ENCODE measurements around the gene DNAL1.
"Not testable (repeated sequence)": the region's sequence is repeated elsewhere in the genome, so short reads cannot be mapped to it uniquely, and the experiment has no call there.

The DNAL1 gene

GRCh38 chr14:73644531-73645247, at the start of gene DNAL1:
TSS of gene DNAL1 (plus strand) at chr14:73644986. CDS start at chr14:73645040, 54 bp downstream.
- peak; percentile 95 for DNase-seq

DNA sequence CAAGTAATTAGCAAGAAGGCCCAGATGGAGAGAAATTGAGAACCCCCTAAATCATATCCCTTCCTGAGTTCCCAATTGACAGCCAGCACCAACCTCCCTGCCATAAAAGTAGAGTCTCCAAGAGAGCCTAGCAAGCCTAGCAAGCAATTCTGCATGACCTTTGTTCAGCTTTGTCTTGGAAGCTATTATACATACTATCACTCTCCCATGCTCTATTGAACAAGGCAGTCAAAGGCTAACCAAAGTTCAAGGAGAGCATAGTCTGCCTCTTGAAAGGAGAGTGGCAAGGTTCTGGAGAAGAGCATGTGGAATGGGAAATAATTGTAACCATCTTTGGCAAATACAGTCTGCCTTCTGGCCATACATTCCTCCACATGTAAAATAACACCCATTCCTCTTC, 45.3 kb upstream of the DNAL1 start:
- DNase-seq, result no peak

- no peak for DNase-seq
Measured at GRCh38 chr14:73602994-73603393, 41.8 kb upstream of the DNAL1 start.

GRCh38 chr14:73606271-73606670, 38.5 kb upstream of the DNAL1 start:
- DNase-seq, result no peak

GRCh38 chr14:73607241-73607640, 37.5 kb upstream of the DNAL1 start:
- DNase-seq, result no peak

DNA sequence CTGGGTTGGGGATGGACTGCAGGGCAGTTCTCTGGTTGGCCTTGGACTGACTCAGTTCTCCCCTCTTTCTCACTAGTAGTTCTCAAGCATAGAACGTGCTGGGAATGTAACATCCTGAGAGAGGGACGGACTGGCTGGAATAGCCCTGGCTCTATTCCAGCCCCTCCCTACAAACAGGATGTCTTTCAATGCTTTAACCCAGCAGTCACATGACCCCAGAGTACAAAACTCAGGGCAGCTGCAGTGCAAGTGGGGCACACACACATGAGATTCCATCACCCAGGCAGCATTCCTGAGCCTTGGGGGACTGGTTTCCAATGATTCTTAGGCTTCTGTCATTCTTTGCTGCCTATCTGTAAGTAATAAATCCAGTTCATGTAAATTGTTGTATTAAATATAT, 34.1 kb upstream of the DNAL1 start:
- no peak for DNase-seq

GRCh38 chr14:73612339-73613045, 32.3 kb upstream of the DNAL1 start, which contains the start of gene ACOT6:
TSS of gene ACOT6 (plus strand) at chr14:73612517. CDS start at chr14:73612572, 55 bp downstream.
- peak; percentile 93 for DNase-seq

DNA sequence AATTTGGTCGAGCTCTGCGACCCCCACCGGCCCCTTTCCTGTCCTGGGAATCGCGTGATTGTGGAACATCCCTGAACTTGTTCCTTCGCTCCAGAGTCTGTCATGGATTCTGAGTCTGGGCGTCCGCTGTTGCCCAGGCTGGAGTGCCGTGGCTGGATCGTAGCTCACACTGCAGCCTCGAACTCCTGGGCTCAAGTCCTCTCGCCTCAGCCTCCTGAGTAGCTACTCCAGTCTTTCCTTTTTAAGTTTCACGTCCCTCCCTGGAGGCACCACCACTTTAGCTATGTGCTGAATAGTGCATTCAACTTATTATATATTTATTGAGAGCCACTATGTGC, 31.8 kb upstream of the DNAL1 start:
- DNase-seq, result no peak

GRCh38 chr14:73613419-73613963, 31.3 kb upstream of the DNAL1 start:
- DNase-seq, result peak; percentile 10

- DNase-seq, result no peak
Measured at GRCh38 chr14:73616831-73617230, 28.0 kb upstream of the DNAL1 start.

GRCh38 chr14:73619524-73619923, 25.3 kb upstream of the DNAL1 start:
- no peak for DNase-seq

GRCh38 chr14:73620268-73620667, 24.5 kb upstream of the DNAL1 start:
- DNase-seq, result no peak

DNA sequence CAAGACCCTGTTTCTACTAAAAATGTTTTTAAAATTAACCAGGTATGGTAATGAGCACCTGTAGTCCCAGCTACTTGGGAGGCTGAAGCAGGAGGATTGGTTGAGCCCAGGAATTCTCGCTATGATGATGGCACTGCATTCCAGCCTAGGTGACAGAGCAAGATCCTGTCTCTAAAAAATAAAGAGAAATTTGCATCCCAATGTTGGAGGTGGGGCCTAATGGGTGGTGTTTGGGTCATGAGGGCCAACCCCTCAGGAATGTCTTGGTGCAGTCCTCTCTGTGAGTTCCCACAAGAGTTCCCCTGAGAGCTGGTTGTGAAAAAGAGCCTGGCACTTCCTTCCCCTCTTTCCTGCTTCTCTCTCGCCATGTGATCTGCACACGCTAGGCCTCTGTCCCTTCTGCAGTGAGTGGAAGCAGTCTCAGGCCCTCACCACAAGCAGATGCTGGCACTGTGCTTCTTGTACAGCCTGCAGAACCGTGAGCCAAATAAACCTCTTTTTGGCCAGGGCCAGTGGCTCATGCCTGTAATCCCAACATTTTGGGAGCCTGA, 21.2 kb upstream of the DNAL1 start:
- no peak for DNase-seq

DNA sequence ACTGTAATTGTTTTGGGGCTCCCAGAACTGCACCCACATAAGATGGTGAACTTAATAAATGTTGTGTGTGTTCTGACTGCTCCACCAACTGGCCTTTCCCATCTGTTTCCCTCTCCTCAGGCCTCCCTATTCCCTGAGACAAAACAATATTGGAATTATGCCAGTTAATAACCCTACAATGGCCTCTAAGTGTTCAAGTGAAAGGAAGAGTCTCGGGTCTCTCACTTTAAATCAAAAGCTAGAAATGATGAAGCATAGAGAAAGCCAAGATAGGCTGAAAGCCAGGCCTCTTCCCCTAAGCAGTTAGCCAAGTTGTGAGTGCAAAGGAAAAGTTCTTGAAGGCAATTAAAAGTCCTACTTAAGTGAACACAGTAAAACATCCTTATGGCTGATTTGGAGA, 19.1 kb upstream of the DNAL1 start:
- DNase-seq, result no peak

- DNase-seq, result no peak
Measured at GRCh38 chr14:73627151-73627558, 17.6 kb upstream of the DNAL1 start.

DNA sequence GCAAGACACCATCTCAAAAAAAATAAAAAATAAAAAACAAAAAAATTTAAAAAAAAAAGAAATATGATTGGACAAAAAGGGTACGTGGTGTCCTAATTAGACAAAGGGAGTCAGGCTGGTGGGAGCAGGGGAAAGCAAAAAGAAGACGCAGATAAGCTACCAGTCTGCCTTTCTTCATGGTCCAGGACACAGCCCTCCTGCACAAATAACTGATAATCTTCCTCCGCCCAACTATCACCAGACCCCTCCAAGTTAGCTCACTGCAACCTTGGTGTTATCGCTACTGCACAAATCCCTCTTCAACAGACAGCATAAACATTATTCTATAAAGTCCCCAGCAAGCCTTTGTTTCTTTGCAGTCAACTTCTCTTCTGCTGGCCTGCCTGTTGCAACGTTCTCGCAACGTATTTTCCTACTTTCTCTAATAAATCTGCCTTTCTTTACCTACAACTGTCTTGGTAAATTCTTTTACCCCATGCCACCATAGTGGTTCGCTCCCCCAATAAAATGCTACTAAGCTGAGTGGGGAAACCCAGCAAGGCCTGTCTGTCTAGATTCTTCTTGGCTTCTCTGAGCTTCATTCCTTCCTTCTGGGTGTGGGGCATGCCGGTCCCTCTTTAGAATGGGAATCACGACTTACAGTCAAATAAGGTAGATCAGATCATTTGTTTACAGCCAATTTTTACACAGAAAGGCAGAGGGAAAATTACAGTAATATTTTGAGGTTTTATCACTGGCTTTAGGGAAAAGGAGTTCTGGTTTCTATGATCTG, 14.6 kb upstream of the DNAL1 start:
- no peak for DNase-seq

- peak; percentile 84 for DNase-seq
Measured at GRCh38 chr14:73633116-73634010, 11.4 kb upstream of the DNAL1 start.

DNA sequence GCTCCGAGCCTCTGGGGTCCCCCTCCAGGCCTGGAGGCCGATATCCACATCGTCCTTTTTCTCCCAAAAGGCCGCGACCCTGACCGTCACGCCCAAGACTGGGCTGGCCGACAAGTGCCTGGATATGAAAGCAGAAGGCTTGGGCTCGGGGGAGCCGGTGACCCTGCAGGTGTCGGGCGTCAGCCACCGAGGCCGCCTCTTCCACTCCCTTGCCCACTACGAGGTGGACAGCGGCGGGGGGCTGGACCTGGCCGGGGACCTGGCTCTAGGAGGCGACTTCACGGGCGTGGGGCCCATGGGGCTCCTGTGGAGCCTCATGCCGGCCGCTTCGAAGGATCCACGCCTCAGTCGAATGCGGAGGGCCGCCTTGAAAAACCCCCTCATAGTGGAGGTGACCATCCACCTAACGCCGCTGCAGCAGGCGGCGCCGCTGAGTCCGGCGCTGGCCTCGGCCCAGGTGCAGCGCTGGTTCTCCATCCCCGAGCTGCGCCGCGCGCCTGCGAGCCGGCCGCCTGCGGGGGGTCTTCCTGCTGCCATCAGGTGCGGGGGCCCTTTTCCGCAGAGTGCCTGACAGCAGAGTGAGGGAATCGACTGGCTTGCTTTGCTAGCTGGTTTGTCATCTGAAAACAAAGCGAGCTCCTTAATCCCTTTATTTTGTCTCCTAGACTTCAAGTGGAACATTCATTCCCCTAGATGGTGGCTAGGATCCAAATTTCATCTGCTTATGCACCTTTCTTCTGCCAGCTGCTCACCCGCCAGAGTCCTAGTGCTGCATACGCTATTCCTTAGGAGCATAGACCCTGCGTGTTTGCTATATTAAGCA, 10.6 kb upstream of the DNAL1 start:
- DNase-seq, result peak; percentile 80

DNA sequence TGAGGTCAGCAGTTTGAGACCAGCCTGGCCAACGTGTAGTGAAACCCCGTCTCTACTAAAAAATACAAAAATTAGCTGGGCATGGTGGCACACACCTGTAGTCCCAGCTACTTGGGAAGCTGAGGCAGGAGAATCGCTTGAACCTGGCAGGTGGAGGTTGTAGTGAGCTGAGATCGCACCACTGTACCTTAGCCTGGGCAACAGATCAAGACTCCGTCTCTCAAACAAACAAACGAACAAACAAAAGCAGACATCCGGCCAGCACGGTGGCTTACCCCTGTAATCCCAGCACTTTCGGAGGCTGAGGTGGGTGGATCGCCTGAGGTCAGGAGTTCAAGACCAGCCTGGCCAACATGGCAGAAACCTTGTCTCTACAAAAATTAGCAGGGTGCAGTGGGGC, 8.4 kb upstream of the DNAL1 start:
- not testable (repeated sequence) for DNase-seq

DNA sequence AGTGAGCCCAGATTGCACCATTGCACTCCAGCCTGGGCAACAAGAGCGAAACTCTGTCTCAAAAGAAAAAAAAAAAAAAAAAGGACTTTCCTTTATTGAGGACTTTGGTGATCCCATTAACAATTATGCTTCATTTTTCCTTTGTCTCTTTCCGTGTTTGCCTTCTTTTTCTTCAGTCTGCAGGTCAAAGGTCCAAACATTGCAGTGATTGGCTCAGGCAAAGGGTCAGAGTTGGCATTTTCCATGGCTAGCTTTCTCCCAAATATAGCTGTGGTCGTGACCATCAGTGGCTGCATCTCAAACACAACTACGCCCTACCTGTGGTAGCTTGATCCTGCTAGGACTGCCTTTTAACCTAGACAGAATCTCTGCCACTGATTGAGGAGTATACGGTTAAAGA, 7.0 kb upstream of the DNAL1 start:
- no peak for DNase-seq

GRCh38 chr14:73640796-73641365, 3.9 kb upstream of the DNAL1 start:
- DNase-seq, result no peak
